Measurements from ENCODE around the gene IPO11. TPM values are rescaled to one million over a fixed set of nuclear protein-coding genes. Genes with fewer than 3 reads are reported as not detected.

IPO11 gene
- total RNA-seq, 1 donor from 2014 or later, result 22.4 TPM

DNA sequence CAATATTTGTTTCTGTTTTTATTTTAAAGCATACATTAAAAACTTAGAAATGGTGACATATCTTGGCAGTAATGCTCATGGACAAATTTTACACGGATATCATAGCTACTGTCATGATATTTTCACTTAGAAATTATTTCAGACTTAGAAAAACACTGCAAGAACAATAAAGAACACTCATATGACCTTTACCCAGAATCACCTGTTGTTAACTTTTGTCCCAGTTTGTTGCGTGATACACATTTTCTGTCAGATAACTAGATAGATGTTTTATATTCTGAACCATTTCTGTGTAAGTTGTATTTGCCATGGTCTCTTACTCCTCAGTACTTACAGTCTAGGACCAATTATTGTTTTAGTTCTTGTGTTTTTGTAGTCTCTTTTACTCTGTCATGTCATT, 162.5 kb downstream of the IPO11 start:
- Histone ChIP-seq H3K36me3 (ENCODE audit: control insufficient read depth, insufficient read depth, low read length) (no peaks in the 10 kb centered on the region), H3K4me3 (ENCODE audit: low read depth, low read length) (no peak overlapping the region), H3K27me3 (ENCODE audit: control insufficient read depth, insufficient read depth, low read length) (no peaks in the 10 kb centered on the region)
- DNase-seq (ENCODE audit: low read depth), result no peak
- no peak for FAIRE-seq
- TF ChIP-seq, protein P1, sequence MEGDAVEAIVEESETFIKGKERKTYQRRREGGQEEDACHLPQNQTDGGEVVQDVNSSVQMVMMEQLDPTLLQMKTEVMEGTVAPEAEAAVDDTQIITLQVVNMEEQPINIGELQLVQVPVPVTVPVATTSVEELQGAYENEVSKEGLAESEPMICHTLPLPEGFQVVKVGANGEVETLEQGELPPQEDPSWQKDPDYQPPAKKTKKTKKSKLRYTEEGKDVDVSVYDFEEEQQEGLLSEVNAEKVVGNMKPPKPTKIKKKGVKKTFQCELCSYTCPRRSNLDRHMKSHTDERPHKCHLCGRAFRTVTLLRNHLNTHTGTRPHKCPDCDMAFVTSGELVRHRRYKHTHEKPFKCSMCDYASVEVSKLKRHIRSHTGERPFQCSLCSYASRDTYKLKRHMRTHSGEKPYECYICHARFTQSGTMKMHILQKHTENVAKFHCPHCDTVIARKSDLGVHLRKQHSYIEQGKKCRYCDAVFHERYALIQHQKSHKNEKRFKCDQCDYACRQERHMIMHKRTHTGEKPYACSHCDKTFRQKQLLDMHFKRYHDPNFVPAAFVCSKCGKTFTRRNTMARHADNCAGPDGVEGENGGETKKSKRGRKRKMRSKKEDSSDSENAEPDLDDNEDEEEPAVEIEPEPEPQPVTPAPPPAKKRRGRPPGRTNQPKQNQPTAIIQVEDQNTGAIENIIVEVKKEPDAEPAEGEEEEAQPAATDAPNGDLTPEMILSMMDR (IDR thresholded peaks at IDR 0.05; ENCODE audit: insufficient read depth, low read length, severe bottlenecking), result no peak

DNA sequence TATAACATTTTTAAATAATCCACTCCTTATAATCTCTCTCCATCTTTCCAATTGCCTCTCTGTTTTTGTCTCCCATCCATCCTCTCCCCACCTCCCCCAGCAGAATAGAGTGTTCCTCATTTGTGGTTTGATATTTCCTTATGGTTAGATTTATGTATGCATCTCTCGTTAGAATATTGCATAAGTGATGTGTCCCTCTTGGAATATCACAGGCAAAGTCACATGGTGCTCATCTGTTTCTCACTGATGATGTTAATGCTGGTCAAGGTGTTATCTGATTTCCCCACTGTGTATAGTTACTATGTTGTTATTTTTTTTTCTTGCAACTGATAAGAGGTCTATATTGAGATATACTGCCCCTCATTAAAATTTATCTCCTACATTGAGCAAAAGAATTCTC, 162.9 kb downstream of the IPO11 start:
- Histone ChIP-seq H3K4me3 (ENCODE audit: low read depth, low read length) (no peak overlapping the region), H3K36me3 (ENCODE audit: control insufficient read depth, insufficient read depth, low read length) (no peaks in the 10 kb centered on the region), H3K27me3 (ENCODE audit: control insufficient read depth, insufficient read depth, low read length) (no peaks in the 10 kb centered on the region)
- TF ChIP-seq, protein P1 (IDR thresholded peaks at IDR 0.05; ENCODE audit: insufficient read depth, low read length, severe bottlenecking), result no peak
- no peak for FAIRE-seq
- DNase-seq (ENCODE audit: low read depth), result no peak

DNA sequence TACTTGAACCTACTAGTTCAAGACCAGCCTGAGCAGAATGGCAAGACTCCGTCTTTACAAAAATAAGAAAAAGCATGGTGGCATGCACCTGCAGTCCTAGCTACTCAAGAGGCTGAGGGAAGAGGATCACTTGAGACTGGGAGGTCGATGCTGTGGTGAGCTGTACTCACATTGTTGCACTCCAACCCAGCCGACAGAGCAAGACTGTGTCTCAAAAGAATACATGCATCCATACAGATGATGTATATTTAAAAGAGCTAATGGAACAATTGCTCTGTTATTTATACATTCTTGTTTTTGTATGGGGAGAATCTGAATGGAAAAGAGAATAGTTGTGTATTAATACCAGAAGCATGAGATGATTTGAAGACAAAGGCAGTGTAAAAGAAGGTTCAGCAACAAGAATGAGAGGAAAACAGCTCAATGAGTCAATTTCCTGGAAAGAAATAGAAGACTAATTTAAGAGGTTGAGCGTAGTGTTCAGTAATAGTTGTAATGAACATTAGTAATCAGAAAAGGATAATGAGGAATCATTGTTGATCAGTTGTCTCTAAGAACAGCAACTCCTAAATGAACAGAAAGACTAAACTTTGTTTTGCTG, 164.1 kb downstream of the IPO11 start:
- Histone ChIP-seq H3K4me3 (ENCODE audit: low read depth, low read length) (no peak overlapping the region), H3K27me3 (ENCODE audit: control insufficient read depth, insufficient read depth, low read length) (no peaks in the 10 kb centered on the region), H3K36me3 (ENCODE audit: control insufficient read depth, insufficient read depth, low read length) (no peaks in the 10 kb centered on the region)
- DNase-seq (ENCODE audit: low read depth) (peak; percentile 4), FAIRE-seq (no peak)
- TF ChIP-seq, protein P1 (IDR thresholded peaks at IDR 0.05; ENCODE audit: insufficient read depth, low read length, severe bottlenecking), result no peak

DNA sequence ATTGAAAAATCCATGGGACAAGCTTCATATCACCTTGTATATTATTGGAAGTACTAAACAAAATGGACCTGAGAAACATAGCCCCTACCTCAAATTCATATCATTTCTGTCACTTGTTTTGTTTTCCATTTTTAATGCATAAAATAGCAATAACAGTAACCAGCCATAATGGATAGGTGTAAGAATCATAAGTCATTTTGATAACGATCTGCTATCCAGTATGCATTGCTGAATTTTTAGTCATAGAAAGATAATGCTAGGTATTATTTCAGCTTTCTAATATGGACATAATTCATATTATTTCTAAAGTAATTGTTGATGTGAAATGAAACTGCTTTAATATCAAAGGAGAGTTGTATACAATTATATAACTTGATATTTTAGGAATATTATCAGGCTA, 164.9 kb downstream of the IPO11 start:
- TF ChIP-seq, protein P1 (IDR thresholded peaks at IDR 0.05; ENCODE audit: insufficient read depth, low read length, severe bottlenecking), result no peak
- Histone ChIP-seq H3K27me3 (ENCODE audit: control insufficient read depth, insufficient read depth, low read length) (no peaks in the 10 kb centered on the region), H3K4me3 (ENCODE audit: low read depth, low read length) (no peak overlapping the region), H3K36me3 (ENCODE audit: control insufficient read depth, insufficient read depth, low read length) (no peaks in the 10 kb centered on the region)
- DNase-seq (ENCODE audit: low read depth), result no peak
- no peak for FAIRE-seq

DNA sequence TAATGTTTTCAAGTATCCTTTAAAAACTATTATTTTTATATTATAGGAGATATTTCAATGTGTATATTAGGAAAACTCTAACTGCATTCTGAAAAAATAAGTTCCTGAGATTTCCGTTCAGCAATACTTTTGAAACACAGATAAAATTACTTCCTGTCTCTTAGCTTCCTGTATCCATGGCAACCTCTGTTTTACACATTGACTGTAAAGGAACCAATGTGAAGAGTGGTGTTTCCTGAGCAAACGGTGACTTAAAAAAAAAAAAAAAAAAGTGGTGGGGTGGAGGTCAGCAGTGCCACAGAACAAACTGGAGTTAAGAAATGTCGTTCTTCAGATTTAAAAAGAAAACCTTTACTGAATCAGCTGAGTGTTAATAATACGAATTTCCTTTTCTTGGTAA, 166.0 kb downstream of the IPO11 start, which contains the start of gene LRRC70:
LRRC70 (plus strand) TSS at position 280 of the 400 bp plus-strand sequence. CDS start 620 bp downstream, outside the sequence.
- H3K36me3 ChIP-seq (ENCODE audit: control insufficient read depth, insufficient read depth, low read length), result no peaks in the 10 kb centered on the region
- H3K27me3 ChIP-seq (ENCODE audit: control insufficient read depth, insufficient read depth, low read length), result no peaks in the 10 kb centered on the region
- no peak for FAIRE-seq
- TF ChIP-seq, protein P1 (IDR thresholded peaks at IDR 0.05; ENCODE audit: insufficient read depth, low read length, severe bottlenecking), result no peak
- no peak within 1 kb of the TSS for H3K4me3 ChIP-seq (ENCODE audit: low read depth, low read length)
- DNase-seq (ENCODE audit: low read depth), result no peak

DNA sequence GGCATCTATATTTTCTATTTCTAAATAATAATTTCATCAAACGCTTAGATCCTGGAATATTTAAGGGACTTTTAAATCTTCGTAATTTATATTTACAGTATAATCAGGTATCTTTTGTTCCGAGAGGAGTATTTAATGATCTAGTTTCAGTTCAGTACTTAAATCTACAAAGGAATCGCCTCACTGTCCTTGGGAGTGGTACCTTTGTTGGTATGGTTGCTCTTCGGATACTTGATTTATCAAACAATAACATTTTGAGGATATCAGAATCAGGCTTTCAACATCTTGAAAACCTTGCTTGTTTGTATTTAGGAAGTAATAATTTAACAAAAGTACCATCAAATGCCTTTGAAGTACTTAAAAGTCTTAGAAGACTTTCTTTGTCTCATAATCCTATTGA, 167.2 kb downstream of the IPO11 start:
- H3K4me3 ChIP-seq (ENCODE audit: low read depth, low read length), result no peak overlapping the region
- H3K36me3 ChIP-seq (ENCODE audit: control insufficient read depth, insufficient read depth, low read length), result no peaks in the 10 kb centered on the region
- H3K27me3 ChIP-seq (ENCODE audit: control insufficient read depth, insufficient read depth, low read length), result no peaks in the 10 kb centered on the region
- no peak for DNase-seq (ENCODE audit: low read depth)
- FAIRE-seq, result no peak
- TF ChIP-seq, protein P1 (IDR thresholded peaks at IDR 0.05; ENCODE audit: insufficient read depth, low read length, severe bottlenecking), result no peak

All from bronchial epithelial cell (primary cell).